K562 (cell line): ENCODE measurements around the gene PLA2G12B.

Experiments
- ETV5 ChIP-seq: sonication (generic); formaldehyde crosslinking; IDR thresholded peaks from 2 replicates; pipeline ENCODE4 v1.4.0; 2020; ENCODE audit warnings: low read depth, mild to moderate bottlenecking, missing genetic modification reagents
- FOXO4 ChIP-seq: fragments of 450-650 bp; formaldehyde crosslinking; IDR thresholded peaks from 2 replicates; pipeline ENCODE4 v1.4.0; 2020; ENCODE audit warnings: mild to moderate bottlenecking, moderate library complexity
- MAZ ChIP-seq, 2 experiments: fragments of 450-650 bp in 1 of 2; sonication (generic) in 1 of 2; formaldehyde crosslinking; IDR thresholded peaks in 1 of 2; conservative IDR thresholded peaks in 1 of 2; 2 replicates each; pipeline versions ENCODE4 v1.4.0 to v1.5.0; 2020; ENCODE audit warnings: mild to moderate bottlenecking in 1 of 2, missing genetic modification reagents in 1 of 2
- MLLT1 ChIP-seq, 2 experiments: fragments of 450-650 bp; IDR thresholded peaks; 2 replicates each; pipeline ENCODE4 v1.6.1; 2016
- NRF1 ChIP-seq, 2 experiments: fragments of 450-650 bp; IDR thresholded peaks in 1 of 2; conservative IDR thresholded peaks in 1 of 2; 2 replicates each; pipeline ENCODE4 v1.6.1; 2014; ENCODE audit warnings: mild to moderate bottlenecking in 2 of 2

GRCh38 chr10:72997099-72997498, 42.5 kb upstream of the PLA2G12B start:
- TF ChIP-seq MAZ (CRISPR knock-in tag; conservative IDR thresholded peaks at IDR 0.05 in 1 of 2, IDR thresholded peaks at IDR 0.05 in 1 of 2) (no peak), NRF1 (conservative IDR thresholded peaks at IDR 0.05 in 1 of 2, IDR thresholded peaks at IDR 0.05 in 1 of 2) (no peak), ETV5 (CRISPR knock-in tag) (no peak), FOXO4 (no peak), MLLT1 (IDR thresholded peaks at IDR 0.05) (no peak)
